ENCODE results near the gene CRYL1. TPM values are rescaled to one million over a fixed set of nuclear protein-coding genes. Genes with fewer than 3 reads are reported as not detected.

CRYL1 gene
- total RNA-seq, 1 experiment from 2014 or later = 5.9 TPM

GRCh38 chr13:20405691-20406090 is 120.0 kb downstream of the CRYL1 start:
- TF ChIP-seq EZH2 (IDR thresholded peaks at IDR 0.05; ENCODE audit: borderline replicate concordance, low read depth, low read length, poor library complexity, severe bottlenecking) (no peak), CTCF (conservative IDR thresholded peaks at IDR 0.05; ENCODE audit: low read depth, low read length) (no peak)
- no peak overlapping the region for H3K27ac ChIP-seq (ENCODE audit: low read depth, low read length, poor library complexity, severe bottlenecking)
- no TSS peak for BruUV-seq (replicated peaks)
- DNase-seq (ENCODE audit: low spot score) = no peak
- no peaks in the 10 kb centered on the region for H3K36me3 ChIP-seq (ENCODE audit: insufficient read depth, low read length, poor library complexity, severe bottlenecking)
- ChIA-PET CTCF (no interaction called here), POLR2A (ENCODE audit: low non-redundant PET) (no interaction called here)
- no peaks in the 10 kb centered on the region for H3K27me3 ChIP-seq (replicated peaks; ENCODE audit: insufficient read depth, low read depth, low read length, poor library complexity)
- H3K4me1 ChIP-seq (ENCODE audit: insufficient read depth, low read length, poor library complexity, severe bottlenecking) = no peaks in the 10 kb centered on the region
- intact Hi-C loops (cut with micrococcal nuclease; ENCODE audit: unreplicated experiment) = no loop called here
- H3K9me3 ChIP-seq (ENCODE audit: low read depth, low read length, poor library complexity, severe bottlenecking) = no peaks in the 10 kb centered on the region
- H3K4me3 ChIP-seq (ENCODE audit: low read depth, low read length, poor library complexity, severe bottlenecking) = no peak overlapping the region

- ChIA-PET POLR2A (ENCODE audit: low non-redundant PET) (no interaction called here), CTCF (no interaction called here)
- TF ChIP-seq EZH2 (IDR thresholded peaks at IDR 0.05; ENCODE audit: borderline replicate concordance, low read depth, low read length, poor library complexity, severe bottlenecking) (no peak), CTCF (conservative IDR thresholded peaks at IDR 0.05; ENCODE audit: low read depth, low read length) (no peak)
- Histone ChIP-seq H3K27ac (ENCODE audit: low read depth, low read length, poor library complexity, severe bottlenecking) (no peak overlapping the region), H3K9me3 (ENCODE audit: low read depth, low read length, poor library complexity, severe bottlenecking) (no peaks in the 10 kb centered on the region), H3K36me3 (ENCODE audit: insufficient read depth, low read length, poor library complexity, severe bottlenecking) (no peaks in the 10 kb centered on the region), H3K4me1 (ENCODE audit: insufficient read depth, low read length, poor library complexity, severe bottlenecking) (no peaks in the 10 kb centered on the region), H3K4me3 (ENCODE audit: low read depth, low read length, poor library complexity, severe bottlenecking) (no peak overlapping the region), H3K27me3 (replicated peaks; ENCODE audit: insufficient read depth, low read depth, low read length, poor library complexity) (no peaks in the 10 kb centered on the region)
- no peak for DNase-seq (ENCODE audit: low spot score)
- intact Hi-C loops (cut with micrococcal nuclease; ENCODE audit: unreplicated experiment) = no loop called here
- BruUV-seq (replicated peaks) = no TSS peak
These were observed 121.0 kb downstream of the CRYL1 start for GRCh38 chr13:20404488-20405222.

- POLR2A ChIA-PET (ENCODE audit: low non-redundant PET) = no interaction called here
These were observed 121.8 kb downstream of the CRYL1 start for GRCh38 chr13:20403826-20404225.

More at GRCh38 chr13:20403826-20404225, 121.8 kb downstream of the CRYL1 start:
- intact Hi-C loops (cut with micrococcal nuclease; ENCODE audit: unreplicated experiment) = no loop called here
- TF ChIP-seq CTCF (conservative IDR thresholded peaks at IDR 0.05; ENCODE audit: low read depth, low read length) = no peak
- TF ChIP-seq EZH2 (IDR thresholded peaks at IDR 0.05; ENCODE audit: borderline replicate concordance, low read depth, low read length, poor library complexity, severe bottlenecking) = no peak
- no peak overlapping the region for H3K27ac ChIP-seq (ENCODE audit: low read depth, low read length, poor library complexity, severe bottlenecking)
- H3K4me3 ChIP-seq (ENCODE audit: low read depth, low read length, poor library complexity, severe bottlenecking) = no peak overlapping the region
- no peaks in the 10 kb centered on the region for H3K4me1 ChIP-seq (ENCODE audit: insufficient read depth, low read length, poor library complexity, severe bottlenecking)
- no peaks in the 10 kb centered on the region for H3K27me3 ChIP-seq (replicated peaks; ENCODE audit: insufficient read depth, low read depth, low read length, poor library complexity)
- CTCF ChIA-PET = no interaction called here
- no peaks in the 10 kb centered on the region for H3K9me3 ChIP-seq (ENCODE audit: low read depth, low read length, poor library complexity, severe bottlenecking)
- no peaks in the 10 kb centered on the region for H3K36me3 ChIP-seq (ENCODE audit: insufficient read depth, low read length, poor library complexity, severe bottlenecking)
- BruUV-seq (replicated peaks) = no TSS peak
- DNase-seq (ENCODE audit: low spot score) = no peak

Measured in A673 (cell line).